WERI-Rb-1 (cell line): ENCODE data around the gene EIF2S1.

Experiments used
- DNase-seq: peaks from one replicate; pipeline ENCODE4 v3.0.0-alpha.2; 2020
- H3K27ac ChIP-seq: fragments of 250-450 bp; sonication (Bioruptor Pico); 2 replicates; pipeline ENCODE4 v1.5.1; 2020; ENCODE audit warnings: mild to moderate bottlenecking, moderate library complexity
- H3K27me3 ChIP-seq: fragments of 250-450 bp; sonication (Bioruptor Pico); 2 replicates; pipeline ENCODE4 v1.5.1; 2021; ENCODE audit warnings: mild to moderate bottlenecking, low read depth, moderate library complexity; ENCODE audit not compliant: insufficient read depth, severe bottlenecking
- H3K36me3 ChIP-seq: fragments of 250-450 bp; sonication (Bioruptor Pico); 2 replicates; pipeline ENCODE4 v1.5.1; 2020; ENCODE audit warnings: mild to moderate bottlenecking, moderate library complexity
- H3K4me3 ChIP-seq: 2 replicates; pipeline ENCODE4 v1.5.1; 2011; ENCODE audit warnings: low read depth, mild to moderate bottlenecking, control low read depth, low read length
- H3K9me3 ChIP-seq: fragments of 250-450 bp; sonication (Bioruptor Pico); 2 replicates; pipeline ENCODE4 v1.5.1; 2021; ENCODE audit warnings: mild to moderate bottlenecking, moderate library complexity; ENCODE audit not compliant: severe bottlenecking
- TF ChIP-seq, protein P1 (sequence below): IDR thresholded peaks from 2 replicates; pipeline ENCODE4 v1.5.1; 2011; ENCODE audit warnings: low read depth, mild to moderate bottlenecking, control low read depth, inconsistent platforms, low read length

Gene EIF2S1

DNA sequence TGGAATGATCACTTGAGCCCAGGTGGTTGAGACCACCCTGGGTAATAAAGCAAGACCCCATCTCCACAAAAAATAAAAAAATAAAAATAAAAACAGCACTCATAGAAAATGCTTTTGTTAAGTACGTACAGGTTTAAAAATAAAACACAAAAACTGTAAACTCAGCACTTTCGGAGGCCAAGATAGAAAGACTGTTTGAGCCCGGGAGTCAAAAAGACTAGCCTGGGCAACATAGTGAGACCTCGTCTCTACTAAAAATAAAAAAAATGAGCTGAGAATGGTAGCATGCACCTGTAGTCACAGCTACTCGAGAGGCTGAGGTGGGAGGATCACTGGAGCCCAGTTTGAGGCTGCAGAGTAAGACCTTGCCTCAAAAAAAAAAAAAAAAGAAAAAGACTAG, 8.1 kb upstream of the EIF2S1 start:
- Histone ChIP-seq H3K36me3 (peaks cover 54% of the 10 kb centered on the region), H3K27me3 (no peaks in the 10 kb centered on the region), H3K27ac (no peak overlapping the region), H3K4me3 (no peak overlapping the region), H3K9me3 (no peaks in the 10 kb centered on the region)
- no peak for DNase-seq
- TF ChIP-seq, protein P1, sequence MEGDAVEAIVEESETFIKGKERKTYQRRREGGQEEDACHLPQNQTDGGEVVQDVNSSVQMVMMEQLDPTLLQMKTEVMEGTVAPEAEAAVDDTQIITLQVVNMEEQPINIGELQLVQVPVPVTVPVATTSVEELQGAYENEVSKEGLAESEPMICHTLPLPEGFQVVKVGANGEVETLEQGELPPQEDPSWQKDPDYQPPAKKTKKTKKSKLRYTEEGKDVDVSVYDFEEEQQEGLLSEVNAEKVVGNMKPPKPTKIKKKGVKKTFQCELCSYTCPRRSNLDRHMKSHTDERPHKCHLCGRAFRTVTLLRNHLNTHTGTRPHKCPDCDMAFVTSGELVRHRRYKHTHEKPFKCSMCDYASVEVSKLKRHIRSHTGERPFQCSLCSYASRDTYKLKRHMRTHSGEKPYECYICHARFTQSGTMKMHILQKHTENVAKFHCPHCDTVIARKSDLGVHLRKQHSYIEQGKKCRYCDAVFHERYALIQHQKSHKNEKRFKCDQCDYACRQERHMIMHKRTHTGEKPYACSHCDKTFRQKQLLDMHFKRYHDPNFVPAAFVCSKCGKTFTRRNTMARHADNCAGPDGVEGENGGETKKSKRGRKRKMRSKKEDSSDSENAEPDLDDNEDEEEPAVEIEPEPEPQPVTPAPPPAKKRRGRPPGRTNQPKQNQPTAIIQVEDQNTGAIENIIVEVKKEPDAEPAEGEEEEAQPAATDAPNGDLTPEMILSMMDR, result no peak

DNA sequence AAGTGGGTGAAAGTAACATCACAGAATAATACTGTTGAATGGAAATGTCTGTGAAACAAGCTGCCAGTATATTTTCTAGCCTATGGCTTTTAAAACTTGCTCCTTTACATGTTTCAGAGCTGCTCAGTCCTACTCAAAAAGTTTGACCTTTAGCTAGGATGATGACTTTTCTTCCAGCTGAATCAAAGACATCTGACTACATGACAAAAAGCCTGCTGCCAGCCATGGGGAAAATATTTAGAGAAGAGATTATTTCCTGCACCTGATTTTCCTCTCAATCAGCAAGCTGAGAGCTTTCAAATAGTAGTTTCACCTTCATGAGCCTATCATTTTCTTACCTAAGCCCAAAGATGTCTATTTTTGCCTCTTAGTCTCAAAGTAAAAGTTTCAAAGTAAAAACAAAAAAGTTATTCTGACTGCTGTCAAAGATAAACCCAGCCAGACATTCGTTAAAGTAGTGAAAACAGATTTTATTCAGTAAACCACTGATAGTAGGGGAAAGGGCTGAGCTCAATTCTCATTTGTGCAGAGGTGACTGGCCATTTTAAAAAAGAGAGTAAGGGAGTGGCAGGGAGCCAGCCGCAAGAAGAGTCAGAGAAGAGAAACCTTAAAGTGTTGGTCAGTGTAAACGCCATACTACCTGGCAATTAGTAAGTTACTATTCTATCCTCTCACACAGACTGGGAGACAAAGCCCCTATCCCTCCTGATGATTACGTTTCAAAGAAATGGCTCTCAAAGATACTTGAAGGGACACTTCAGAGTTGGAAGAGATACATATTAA, 2.8 kb upstream of the EIF2S1 start:
- Histone ChIP-seq H3K27ac (no peak overlapping the region), H3K4me3 (no peak overlapping the region), H3K36me3 (peaks cover 21% of the 10 kb centered on the region), H3K9me3 (no peaks in the 10 kb centered on the region), H3K27me3 (no peaks in the 10 kb centered on the region)
- no peak for DNase-seq
- TF ChIP-seq, protein P1, result no peak

DNA sequence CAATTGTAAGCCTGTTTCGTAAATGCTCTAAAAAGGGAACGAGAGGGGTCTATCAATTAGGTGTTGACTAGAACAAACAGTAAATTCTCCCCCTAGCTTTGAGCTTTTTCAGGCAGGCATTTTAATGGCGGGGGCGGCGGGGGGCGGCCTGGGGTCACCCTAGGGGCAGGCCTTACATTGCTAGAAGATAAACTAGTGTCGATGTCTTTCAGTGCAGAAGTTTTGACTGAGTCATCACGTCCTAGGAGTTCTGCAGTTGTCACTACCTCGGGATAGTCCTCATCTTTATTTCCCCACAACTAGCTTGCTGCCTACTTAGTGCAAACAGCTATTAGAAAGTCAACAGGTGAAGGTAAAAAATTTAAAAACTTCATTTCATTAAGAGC, 2.2 kb upstream of the EIF2S1 start:
- TF ChIP-seq, protein P1, result no peak
- H3K27ac ChIP-seq, result no peak overlapping the region
- H3K9me3 ChIP-seq, result no peaks in the 10 kb centered on the region
- DNase-seq, result no peak
- no peak overlapping the region for H3K4me3 ChIP-seq
- peaks cover 27% of the 10 kb centered on the region for H3K36me3 ChIP-seq
- no peaks in the 10 kb centered on the region for H3K27me3 ChIP-seq

DNA sequence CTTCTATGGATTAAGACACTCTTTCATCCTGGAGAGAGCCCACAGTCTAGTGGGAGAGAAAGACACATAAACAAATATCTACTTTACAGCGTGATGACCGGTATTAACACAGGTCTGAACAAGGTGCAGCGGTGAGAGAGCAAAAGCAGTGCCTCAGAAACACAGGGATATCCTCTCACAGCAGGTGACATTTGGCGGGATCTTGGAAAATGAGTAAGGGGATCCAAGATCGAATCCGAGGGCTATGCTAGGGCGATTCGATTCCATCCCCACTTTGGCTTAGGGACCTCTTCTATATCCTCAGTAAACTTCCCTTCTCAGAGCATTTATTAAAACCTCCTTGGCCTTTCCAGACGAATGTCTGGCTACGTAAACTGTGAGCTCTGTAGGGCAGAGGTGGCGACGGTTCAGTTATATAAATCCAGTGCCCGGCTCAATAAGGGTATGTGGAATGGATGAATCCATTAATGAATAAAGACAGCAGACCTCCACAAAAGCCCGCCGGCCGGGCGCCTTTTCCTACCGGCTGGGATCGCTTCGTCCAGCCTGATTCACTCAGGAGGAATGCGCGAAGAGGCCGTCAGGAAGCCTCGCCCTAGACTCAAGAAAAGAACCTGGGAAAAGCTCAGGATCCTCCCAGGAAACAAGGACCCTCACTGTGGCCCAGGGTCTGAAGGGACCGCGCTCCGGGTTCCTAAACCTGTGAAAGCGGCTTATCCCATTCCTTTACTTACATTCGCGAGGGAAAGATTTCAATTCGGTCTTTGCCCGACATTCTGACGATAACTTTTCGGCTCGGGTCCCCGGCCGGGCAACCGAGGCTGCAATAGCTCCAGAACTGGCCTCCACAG, 979 bp upstream of the EIF2S1 start:
- TF ChIP-seq, protein P1, result no peak
- H3K9me3 ChIP-seq, result no peaks in the 10 kb centered on the region
- H3K27me3 ChIP-seq, result no peaks in the 10 kb centered on the region
- peak overlapping the region; percentile 99 for H3K27ac ChIP-seq
- peak; percentile 14 for DNase-seq
- H3K36me3 ChIP-seq, result peaks cover 29% of the 10 kb centered on the region
- H3K4me3 ChIP-seq, result peak overlapping the region; percentile 84

DNA sequence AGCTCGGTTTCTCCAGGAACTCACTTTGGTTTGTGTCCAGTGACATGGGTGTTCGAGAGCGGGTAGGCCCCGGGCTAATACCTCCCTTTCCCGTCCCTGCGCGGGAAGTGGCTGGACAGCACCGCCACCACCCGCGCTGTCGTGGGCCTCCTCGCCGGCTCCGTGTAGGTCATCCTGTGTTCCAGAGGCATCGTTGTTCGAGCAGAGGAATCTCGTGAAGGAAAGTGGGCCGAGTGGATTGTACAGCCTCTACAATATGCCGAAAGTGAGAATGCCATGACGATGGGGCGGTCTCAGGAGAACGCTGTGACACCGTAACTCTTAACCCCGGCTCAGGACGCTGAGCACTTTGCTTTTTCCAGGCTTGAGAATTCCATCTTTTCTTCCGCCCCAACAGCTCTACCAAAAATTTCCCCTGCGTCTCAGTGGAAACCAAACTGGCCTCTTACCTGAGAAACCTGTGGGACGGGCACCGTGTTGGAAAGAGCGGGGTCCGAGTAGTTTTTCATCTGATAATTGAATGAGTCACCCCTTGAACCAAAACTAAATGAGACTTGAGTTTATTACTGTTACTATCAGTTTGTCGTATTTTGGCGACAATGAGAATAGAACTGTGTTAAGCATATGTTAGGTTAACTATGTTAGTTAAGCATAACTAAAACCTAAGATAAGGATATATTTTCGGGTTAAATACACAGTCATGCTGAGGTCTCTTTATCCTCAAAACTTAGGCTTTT, 510 bp downstream of the EIF2S1 start:
- H3K4me3 ChIP-seq, result peak overlapping the region; percentile 84
- H3K27me3 ChIP-seq, result no peaks in the 10 kb centered on the region
- H3K36me3 ChIP-seq, result peaks cover 40% of the 10 kb centered on the region
- TF ChIP-seq, protein P1, result no peak
- H3K27ac ChIP-seq, result peak overlapping the region; percentile 99
- DNase-seq, result no peak
- H3K9me3 ChIP-seq, result no peaks in the 10 kb centered on the region
